Ovary (tissue), 9 donors: ENCODE results near the gene GLB1L3. TPM values are rescaled to one million over a fixed set of nuclear protein-coding genes. Genes with fewer than 3 reads are reported as not detected.

Source experiments
- DNase-seq, 5 donors: peaks; one replicate each; pipeline ENCODE4 v3.0.0-alpha.2; 2019 to 2020
- H3K27ac ChIP-seq, 2 donors: fragments of 200-600 bp; one replicate each; pipeline versions ENCODE4 v1.5.1 to v1.8.0; 2019 to 2022
- H3K27me3 ChIP-seq: fragments of 200-600 bp; one replicate; pipeline ENCODE4 v1.8.0; 2022
- H3K36me3 ChIP-seq: fragments of 200-600 bp; sonication (generic); one replicate; pipeline ENCODE4 v1.5.1; 2019
- H3K4me1 ChIP-seq: one replicate; pipeline ENCODE4 v1.8.1; 2013; ENCODE audit warnings: mild to moderate bottlenecking, moderate library complexity; ENCODE audit not compliant: insufficient read depth
- H3K4me3 ChIP-seq: fragments of 200-600 bp; sonication (generic); one replicate; pipeline ENCODE4 v1.5.1; 2017
- H3K9me3 ChIP-seq, 2 donors: fragments of 200-600 bp in 1 of 2; sonication (generic) in 1 of 2; one replicate each; pipeline versions ENCODE4 v1.5.1 to v1.8.1; 2013 to 2019; ENCODE audit warnings: mild to moderate bottlenecking in 1 of 2, moderate library complexity in 1 of 2
- CTCF ChIP-seq, 3 donors: fragments of 450-650 bp in 2 of 3; fragments of 200-600 bp in 1 of 3; IDR thresholded peaks; one replicate each; pipeline versions ENCODE4 v1.5.1 to v1.8.0; 2016 to 2022; ENCODE audit warnings: antibody characterized with exemption in 3 of 3, mild to moderate bottlenecking in 1 of 3
- EP300 ChIP-seq: sonication (generic); formaldehyde crosslinking; IDR thresholded peaks from one replicate; pipeline ENCODE4 v1.6.1; 2017; ENCODE audit warnings: antibody characterized with exemption
- POLR2A ChIP-seq: fragments of 450-650 bp; IDR thresholded peaks from one replicate; pipeline ENCODE4 v1.6.1; 2017; ENCODE audit warnings: antibody characterized with exemption, mild to moderate bottlenecking, moderate library complexity
- WGBS, 3 donors: extraction: QIAGEN DNeasy Blood & Tissue Kit in 1 of 3; methylation state at CpG; one replicate each; pipeline versions ENCODE4 v1.1.5 to v1.1.7; 2013 to 2017; 5-methylcytosine and 5-hydroxymethylcytosine counted together
- intact Hi-C, 4 donors: fragments of 100-400 bp; cut with DNase I; formaldehyde crosslinking; loops; one replicate each; pipeline versions ENCODE4 v1.11.0 to v1.15.1; 2022 to 2023
- polyA plus RNA-seq, 2 donors: library from polyadenylated mRNA; stranded (reverse); fragments of 200-250 nt in 1 of 2; fragments of 350-450 nt in 1 of 2; fragmentation: Illumina TruSeq in 1 of 2; extraction: RNeasy Lipid Tissue Mini Kit (QIAGEN cat#74804) in 1 of 2; gene quantifications; one replicate each; pipeline ENCODE4 v1.2.3, GENCODE V29; 2013 to 2014
- total RNA-seq, 7 donors: library from RNA; depleted of rRNA in 2 of 7; stranded (reverse); fragments of >200 nt in 2 of 7; fragmentation: NEBNext Ultra II Directional in 3 of 7; extraction: Animal tissue kit (Norgen Biotek cat#: 25700) in 3 of 7; gene quantifications; one replicate each; pipeline versions ENCODE4 v1.1.0 to v1.2.4, GENCODE V29; 2016 to 2023
- donor health status: DM: no; HTN: no; CAD: no; lungs with moderate emphysema.
- donor health status: DM: no; HTN: no; CAD: no.
- donor health status: Bipolar disorder and iron deficiency.
- donor health status: DM: yes; HTN: yes; CAD: no.
- donor health status: DM: no; HTN: no; CAD: no.
- donor health status: DM: yes; HTN: yes; CAD: no.

Gene GLB1L3
- total and polyA plus RNA-seq, 9 donors: 0.07 to 0.20 (median 0.12) TPM; not detected in 4

GRCh38 chr11:134289167-134289566 is 13.0 kb downstream of the GLB1L3 start:
- H3K4me3 ChIP-seq: no peak overlapping the region
- no peak for DNase-seq
- H3K36me3 ChIP-seq: no peaks in the 10 kb centered on the region
- H3K27me3 ChIP-seq: no peaks in the 10 kb centered on the region
- 61 to 70% (median 69%) methylated on average over 4 of the region's 4 CpGs for WGBS, 3 donors
- TF ChIP-seq EP300 (no peak), CTCF (IDR thresholded peaks at IDR 0.05) (no peak), POLR2A (no peak)
- H3K27ac ChIP-seq: no peak overlapping the region
- H3K9me3 ChIP-seq: no peaks in the 10 kb centered on the region
- H3K4me1 ChIP-seq: no peaks in the 10 kb centered on the region
- intact Hi-C loops: no loop called here

DNA sequence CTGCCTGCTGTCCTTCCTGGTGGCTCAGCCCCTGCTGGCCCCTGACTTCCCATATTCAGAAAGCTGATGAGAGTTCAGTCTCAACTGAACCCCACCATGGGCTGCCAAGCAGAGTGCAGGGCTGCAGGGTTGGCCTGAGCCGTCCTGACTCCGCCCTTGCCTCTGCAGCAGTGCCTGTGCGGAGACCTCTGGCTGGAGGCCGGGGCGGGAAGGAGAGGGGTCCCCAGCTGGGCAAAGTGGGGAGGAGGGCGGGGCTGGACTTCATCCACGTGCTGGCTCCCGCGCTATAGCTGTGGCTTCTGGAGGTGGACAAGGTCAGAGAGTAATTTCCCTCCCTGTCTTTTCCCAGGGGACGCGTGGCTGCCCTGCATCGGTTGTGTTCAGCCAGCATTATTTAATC is 13.6 kb downstream of the GLB1L3 start:
- H3K36me3 ChIP-seq: no peaks in the 10 kb centered on the region
- no peak overlapping the region for H3K27ac ChIP-seq
- no peaks in the 10 kb centered on the region for H3K9me3 ChIP-seq
- no peak for DNase-seq
- no peak overlapping the region for H3K4me3 ChIP-seq
- H3K4me1 ChIP-seq: no peaks in the 10 kb centered on the region
- TF ChIP-seq CTCF (IDR thresholded peaks at IDR 0.05) (no peak), EP300 (no peak), POLR2A (no peak)
- no peaks in the 10 kb centered on the region for H3K27me3 ChIP-seq
- WGBS, 3 donors: 7 to 14% (median 14%) methylated on average over 12 of the region's 12 CpGs
- intact Hi-C loops: no loop called here

DNA sequence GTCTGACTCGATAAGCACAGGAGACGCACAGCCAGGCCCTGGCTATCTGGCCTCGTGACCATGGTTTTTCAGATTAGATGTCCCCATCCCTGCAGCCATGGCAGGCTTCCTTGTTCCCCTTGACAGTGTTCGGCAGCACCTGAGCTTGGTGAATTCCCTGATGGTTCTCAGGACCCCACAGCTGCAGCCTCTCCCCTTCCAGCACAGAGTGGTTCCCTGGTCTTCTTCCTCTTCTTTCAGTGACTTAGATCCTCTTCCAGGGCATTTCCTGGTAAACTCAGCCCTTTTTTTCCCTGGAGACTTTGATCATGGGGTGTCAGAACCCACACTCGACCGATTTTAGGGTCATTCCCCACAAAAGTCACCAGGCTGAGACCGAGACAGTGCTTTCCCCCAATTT is 14.5 kb downstream of the GLB1L3 start:
- no peak overlapping the region for H3K4me3 ChIP-seq
- no peak for DNase-seq
- no peaks in the 10 kb centered on the region for H3K9me3 ChIP-seq
- TF ChIP-seq EP300: no peak
- no peak for TF ChIP-seq POLR2A
- no peak for TF ChIP-seq CTCF (IDR thresholded peaks at IDR 0.05)
- H3K27ac ChIP-seq: no peak overlapping the region
- no peaks in the 10 kb centered on the region for H3K36me3 ChIP-seq
- WGBS, 3 donors: 88 to 93% (median 90%) methylated on average over 7 of the region's 7 CpGs
- H3K4me1 ChIP-seq: no peaks in the 10 kb centered on the region
- intact Hi-C loops: no loop called here
- H3K27me3 ChIP-seq: no peaks in the 10 kb centered on the region

DNA sequence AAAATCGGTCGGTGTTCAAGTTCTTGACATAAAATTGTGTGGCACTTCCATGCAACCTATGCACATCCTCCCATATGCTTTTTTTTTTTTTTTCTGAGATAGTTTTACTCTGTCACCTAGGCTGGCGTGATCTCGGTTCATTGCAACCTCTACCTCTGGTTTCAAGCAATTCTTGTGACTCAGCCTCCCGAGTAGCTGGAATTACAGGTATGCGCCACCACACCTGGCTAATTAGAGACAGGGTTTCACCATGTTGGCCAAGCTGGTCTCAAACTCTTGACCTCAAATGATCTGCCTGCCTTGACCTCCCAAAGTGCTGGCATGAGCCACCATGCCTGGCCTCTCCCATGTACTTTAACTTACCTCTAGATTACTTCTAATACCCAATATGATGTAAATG is 15.0 kb downstream of the GLB1L3 start:
- WGBS, 3 donors: 85 to 95% (median 88%) methylated on average over 6 of the region's 6 CpGs
- intact Hi-C loops: no loop called here
- H3K4me1 ChIP-seq: no peaks in the 10 kb centered on the region

More for the DNA sequence above, 15.0 kb downstream of the GLB1L3 start:
- TF ChIP-seq EP300: no peak
- TF ChIP-seq POLR2A: no peak
- TF ChIP-seq CTCF (IDR thresholded peaks at IDR 0.05): no peak
- H3K4me3 ChIP-seq: no peak overlapping the region
- no peaks in the 10 kb centered on the region for H3K27me3 ChIP-seq
- DNase-seq: no peak
- H3K36me3 ChIP-seq: no peaks in the 10 kb centered on the region
- H3K9me3 ChIP-seq: no peaks in the 10 kb centered on the region
- H3K27ac ChIP-seq: no peak overlapping the region
